ENCODE data around the gene HJURP. TPM values are rescaled to one million over a fixed set of nuclear protein-coding genes. Genes with fewer than 3 reads are reported as not detected.

The HJURP gene
- polyA plus RNA-seq, 1 of the 3 experiments (the other 2 are of a cell fraction), result 13.2 TPM

DNA sequence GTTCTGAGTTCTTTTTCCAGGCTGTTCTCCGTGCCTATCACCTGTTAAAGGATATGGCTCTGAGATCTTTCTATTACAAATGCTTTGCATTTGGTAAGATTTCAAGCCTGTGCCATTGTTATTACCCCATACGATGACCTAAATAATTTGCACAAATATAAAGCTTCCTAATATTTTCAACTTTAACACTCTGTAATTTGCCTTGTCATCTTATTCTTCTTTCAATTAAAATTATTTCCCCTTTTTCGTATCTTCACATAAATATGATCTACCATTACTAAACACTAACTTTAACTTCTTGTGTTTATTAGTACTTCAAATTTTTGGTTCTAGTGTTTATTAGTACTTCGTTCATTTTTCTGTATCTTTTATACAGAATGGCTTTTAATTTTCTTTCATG, 17.1 kb upstream of the HJURP start:
- H3K4me1 ChIP-seq (ENCODE audit: control insufficient read depth in 1 of 2, insufficient read depth in 2 of 2, low read depth in 1 of 2, low read length in 1 of 2), result no peaks in the 10 kb centered on the region; a peak in 1 of 4 replicates
- ChIA-PET CTCF (interaction anchor here (0.7 kb wide), 1 partner anchor 44 kb away, joined by 3 read pairs; no protein-coding TSS in a partner anchor), POLR2A (no interaction called here)
- 42% methylated on average over 4 of the region's 4 CpGs for WGBS (ENCODE audit: low lambda C conversion rate)
- TF ChIP-seq GATA2 (CRISPR knock-in tag; IDR thresholded peaks at IDR 0.05) (no peak), CHD2 (IDR thresholded peaks at IDR 0.05; ENCODE audit: low read length, partially characterized antibody) (no peak), MXI1 (IDR thresholded peaks at IDR 0.05; ENCODE audit: low read depth, low read length) (no peak), EZH2phosphoT487 (IDR thresholded peaks at IDR 0.05; ENCODE audit: borderline replicate concordance, low read depth) (no peak), TCF12 (IDR thresholded peaks at IDR 0.05) (no peak), TEAD4 (IDR thresholded peaks at IDR 0.05; ENCODE audit: borderline replicate concordance, insufficient read depth) (no peak), RFX5 (IDR thresholded peaks at IDR 0.05; ENCODE audit: low read length) (no peak), SMC3 (IDR thresholded peaks at IDR 0.05; ENCODE audit: low read depth, low read length) (no peak), JUND (IDR thresholded peaks at IDR 0.05) (no peak), FOXJ3 (CRISPR knock-in tag; IDR thresholded peaks at IDR 0.05) (no peak)
- TF ChIP-seq, protein P1, sequence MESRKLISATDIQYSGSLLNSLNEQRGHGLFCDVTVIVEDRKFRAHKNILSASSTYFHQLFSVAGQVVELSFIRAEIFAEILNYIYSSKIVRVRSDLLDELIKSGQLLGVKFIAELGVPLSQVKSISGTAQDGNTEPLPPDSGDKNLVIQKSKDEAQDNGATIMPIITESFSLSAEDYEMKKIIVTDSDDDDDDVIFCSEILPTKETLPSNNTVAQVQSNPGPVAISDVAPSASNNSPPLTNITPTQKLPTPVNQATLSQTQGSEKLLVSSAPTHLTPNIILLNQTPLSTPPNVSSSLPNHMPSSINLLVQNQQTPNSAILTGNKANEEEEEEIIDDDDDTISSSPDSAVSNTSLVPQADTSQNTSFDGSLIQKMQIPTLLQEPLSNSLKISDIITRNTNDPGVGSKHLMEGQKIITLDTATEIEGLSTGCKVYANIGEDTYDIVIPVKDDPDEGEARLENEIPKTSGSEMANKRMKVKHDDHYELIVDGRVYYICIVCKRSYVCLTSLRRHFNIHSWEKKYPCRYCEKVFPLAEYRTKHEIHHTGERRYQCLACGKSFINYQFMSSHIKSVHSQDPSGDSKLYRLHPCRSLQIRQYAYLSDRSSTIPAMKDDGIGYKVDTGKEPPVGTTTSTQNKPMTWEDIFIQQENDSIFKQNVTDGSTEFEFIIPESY (IDR thresholded peaks at IDR 0.05; ENCODE audit: borderline replicate concordance, low read depth), result no peak
- TF ChIP-seq, protein P2, sequence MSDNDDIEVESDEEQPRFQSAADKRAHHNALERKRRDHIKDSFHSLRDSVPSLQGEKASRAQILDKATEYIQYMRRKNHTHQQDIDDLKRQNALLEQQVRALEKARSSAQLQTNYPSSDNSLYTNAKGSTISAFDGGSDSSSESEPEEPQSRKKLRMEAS (IDR thresholded peaks at IDR 0.05; ENCODE audit: low read depth), result no peak
- TF ChIP-seq, protein P3, sequence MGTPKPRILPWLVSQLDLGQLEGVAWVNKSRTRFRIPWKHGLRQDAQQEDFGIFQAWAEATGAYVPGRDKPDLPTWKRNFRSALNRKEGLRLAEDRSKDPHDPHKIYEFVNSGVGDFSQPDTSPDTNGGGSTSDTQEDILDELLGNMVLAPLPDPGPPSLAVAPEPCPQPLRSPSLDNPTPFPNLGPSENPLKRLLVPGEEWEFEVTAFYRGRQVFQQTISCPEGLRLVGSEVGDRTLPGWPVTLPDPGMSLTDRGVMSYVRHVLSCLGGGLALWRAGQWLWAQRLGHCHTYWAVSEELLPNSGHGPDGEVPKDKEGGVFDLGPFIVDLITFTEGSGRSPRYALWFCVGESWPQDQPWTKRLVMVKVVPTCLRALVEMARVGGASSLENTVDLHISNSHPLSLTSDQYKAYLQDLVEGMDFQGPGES (IDR thresholded peaks at IDR 0.05; ENCODE audit: low read depth, low read length), result no peak
- TF ChIP-seq, protein P4, sequence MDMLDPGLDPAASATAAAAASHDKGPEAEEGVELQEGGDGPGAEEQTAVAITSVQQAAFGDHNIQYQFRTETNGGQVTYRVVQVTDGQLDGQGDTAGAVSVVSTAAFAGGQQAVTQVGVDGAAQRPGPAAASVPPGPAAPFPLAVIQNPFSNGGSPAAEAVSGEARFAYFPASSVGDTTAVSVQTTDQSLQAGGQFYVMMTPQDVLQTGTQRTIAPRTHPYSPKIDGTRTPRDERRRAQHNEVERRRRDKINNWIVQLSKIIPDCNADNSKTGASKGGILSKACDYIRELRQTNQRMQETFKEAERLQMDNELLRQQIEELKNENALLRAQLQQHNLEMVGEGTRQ (IDR thresholded peaks at IDR 0.05; ENCODE audit: borderline replicate concordance, low read depth, low read length), result no peak
- H3K27me3 ChIP-seq (ENCODE audit: insufficient read depth), result no peaks in the 10 kb centered on the region
- no peaks in the 10 kb centered on the region for H3K36me3 ChIP-seq (replicated peaks in 1 of 2; ENCODE audit: control insufficient read depth in 1 of 2, insufficient read depth in 2 of 2, low read length in 1 of 2)
- H3K4me2 ChIP-seq, result no peak overlapping the region
- 0 out of 2 replicates have a peak, but pooled peaks cover 3% of the 10 kb centered on the region for H3K9me2 ChIP-seq
- H3K27ac ChIP-seq (ENCODE audit: low read depth in 2 of 2, low read length in 1 of 2), result no peak overlapping the region
- H3F3A ChIP-seq (replicated peaks; ENCODE audit: insufficient read depth), result no peaks in the 10 kb centered on the region
- no peak overlapping the region for H2AFZ ChIP-seq (ENCODE audit: low read depth)
- no peaks in the 10 kb centered on the region for H4K20me1 ChIP-seq (ENCODE audit: insufficient read depth)
- no peak overlapping the region for H3K9ac ChIP-seq
- H3K79me2 ChIP-seq (ENCODE audit: insufficient read depth), result no peaks in the 10 kb centered on the region
- DNase-seq, result no peak
- H3K4me3 ChIP-seq (ENCODE audit: low read depth in 2 of 2, low read length in 1 of 2), result no peak overlapping the region
- H3K9me3 ChIP-seq, result peaks cover 13% of the 10 kb centered on the region; the same call in 1 of the 2 replicates

Measured in SK-N-SH (cell line).